ENCODE results near the gene RWDD2A.
"Not testable (repeated sequence)": the region's sequence is repeated elsewhere in the genome, so short reads cannot be mapped to it uniquely, and the experiment has no call there.

The RWDD2A gene

GRCh38 chr6:83176246-83176645 is 16.9 kb upstream of the RWDD2A start:
- no peak overlapping the region for H3K9ac ChIP-seq (ENCODE audit: low read length in 2 of 2)
- no peaks in the 10 kb centered on the region for H3K27me3 ChIP-seq (ENCODE audit: control insufficient read depth in 1 of 2, insufficient read depth in 2 of 2, low read length in 2 of 2)
- peak overlapping the region; percentile 26 for H3K27ac ChIP-seq (ENCODE audit: low read length)
- no peaks in the 10 kb centered on the region for H3K9me3 ChIP-seq (ENCODE audit: control insufficient read depth in 2 of 2, low read length in 2 of 2)
- H3K4me1 ChIP-seq (ENCODE audit: control insufficient read depth, insufficient read depth, low read length) = no peaks in the 10 kb centered on the region
- H3K36me3 ChIP-seq (ENCODE audit: control insufficient read depth in 2 of 2, insufficient read depth in 2 of 2, low read length in 2 of 2) = peaks cover 24 to 36% of the 10 kb centered on the region in 2 donors
- H3K4me3 ChIP-seq (ENCODE audit: low read length in 2 of 2) = peak overlapping the region in 1 of 2 donors; percentile 32

- H3K27ac ChIP-seq (ENCODE audit: low read length) = no peak overlapping the region
- peaks cover 11 to 35% of the 10 kb centered on the region in 2 donors for H3K36me3 ChIP-seq (ENCODE audit: control insufficient read depth in 2 of 2, insufficient read depth in 2 of 2, low read length in 2 of 2)
Measured at GRCh38 chr6:83180426-83180950, 12.7 kb upstream of the RWDD2A start.

DNA sequence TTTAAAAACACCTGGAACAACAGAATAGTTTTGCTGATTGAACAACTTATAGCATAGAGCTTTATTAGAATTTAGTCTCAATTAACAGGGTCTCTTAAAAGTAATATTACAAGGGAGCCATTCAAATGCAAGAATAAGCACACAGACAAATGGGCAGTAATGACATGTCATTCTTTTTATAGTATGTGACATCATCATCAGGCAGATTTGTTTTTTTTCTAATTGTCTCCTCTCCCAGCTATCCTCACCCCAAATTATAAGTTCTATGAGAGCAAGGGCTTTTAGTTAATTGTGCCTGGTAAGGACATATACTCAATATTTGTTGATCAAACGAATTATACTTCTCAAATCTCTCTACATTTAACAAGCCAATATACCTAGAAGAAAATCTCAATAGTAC is 11.0 kb upstream of the RWDD2A start:
- Histone ChIP-seq H3K4me1 (ENCODE audit: control insufficient read depth, insufficient read depth, low read length) (no peaks in the 10 kb centered on the region), H3K9me3 (ENCODE audit: control insufficient read depth in 2 of 2, low read length in 2 of 2) (no peaks in the 10 kb centered on the region), H3K36me3 (ENCODE audit: control insufficient read depth in 2 of 2, insufficient read depth in 2 of 2, low read length in 2 of 2) (peaks cover 16 to 40% of the 10 kb centered on the region in 2 donors), H3K9ac (ENCODE audit: low read length in 2 of 2) (no peak overlapping the region), H3K27me3 (ENCODE audit: control insufficient read depth in 1 of 2, insufficient read depth in 2 of 2, low read length in 2 of 2) (no peaks in the 10 kb centered on the region), H3K27ac (ENCODE audit: low read length) (no peak overlapping the region), H3K4me3 (ENCODE audit: low read length in 2 of 2) (no peak overlapping the region)

More at GRCh38 chr6:83180426-83180950, 12.7 kb upstream of the RWDD2A start:
- no peak overlapping the region for H3K9ac ChIP-seq (ENCODE audit: low read length in 2 of 2)
- no peaks in the 10 kb centered on the region for H3K27me3 ChIP-seq (ENCODE audit: control insufficient read depth in 1 of 2, insufficient read depth in 2 of 2, low read length in 2 of 2)
- H3K4me1 ChIP-seq (ENCODE audit: control insufficient read depth, insufficient read depth, low read length) = no peaks in the 10 kb centered on the region
- H3K4me3 ChIP-seq (ENCODE audit: low read length in 2 of 2) = no peak overlapping the region
- H3K9me3 ChIP-seq (ENCODE audit: control insufficient read depth in 2 of 2, low read length in 2 of 2) = no peaks in the 10 kb centered on the region

DNA sequence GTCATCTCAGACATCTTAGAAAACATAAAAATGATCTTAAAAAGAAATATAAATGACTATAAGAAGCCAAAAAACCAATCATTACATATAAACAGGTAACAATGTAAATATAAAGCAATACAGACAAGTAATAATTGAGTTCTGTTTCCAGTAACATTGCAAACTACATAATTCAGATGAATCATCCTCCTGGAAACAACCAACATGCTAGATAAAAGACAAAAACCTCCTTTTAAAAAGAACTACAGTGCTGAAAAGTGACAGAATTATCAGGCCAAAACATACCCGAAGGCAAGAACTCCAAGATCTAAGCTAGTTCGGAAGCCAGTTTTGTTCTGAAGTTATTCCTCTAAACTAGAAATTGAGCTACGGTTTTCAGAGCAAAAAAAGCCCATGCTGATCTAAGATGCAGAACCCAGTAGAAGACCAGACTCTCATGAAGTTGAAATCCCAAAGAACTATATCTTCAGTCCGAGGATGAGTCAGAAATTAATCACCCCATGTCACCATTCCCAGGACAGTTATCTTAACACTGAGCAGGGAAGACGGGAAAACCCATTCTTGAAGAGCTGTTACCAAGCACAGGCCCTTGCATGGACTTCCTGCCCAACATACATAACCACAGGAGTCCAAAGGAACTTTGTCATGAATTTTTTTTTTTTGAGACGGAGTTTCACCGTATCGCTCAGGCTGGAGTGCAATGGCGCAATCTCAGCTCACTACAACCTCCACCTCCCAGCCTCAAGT is 9.9 kb upstream of the RWDD2A start:
- Histone ChIP-seq H3K36me3 (ENCODE audit: control insufficient read depth in 2 of 2, insufficient read depth in 2 of 2, low read length in 2 of 2) (peaks cover 16 to 40% of the 10 kb centered on the region in 2 donors), H3K9ac (ENCODE audit: low read length in 2 of 2) (no peak overlapping the region), H3K27ac (ENCODE audit: low read length) (no peak overlapping the region), H3K4me1 (ENCODE audit: control insufficient read depth, insufficient read depth, low read length) (no peaks in the 10 kb centered on the region), H3K9me3 (ENCODE audit: control insufficient read depth in 2 of 2, low read length in 2 of 2) (no peaks in the 10 kb centered on the region), H3K27me3 (ENCODE audit: control insufficient read depth in 1 of 2, insufficient read depth in 2 of 2, low read length in 2 of 2) (no peaks in the 10 kb centered on the region), H3K4me3 (ENCODE audit: low read length in 2 of 2) (no peak overlapping the region)

GRCh38 chr6:83185096-83185495 is 8.1 kb upstream of the RWDD2A start:
- Histone ChIP-seq H3K36me3 (ENCODE audit: control insufficient read depth in 2 of 2, insufficient read depth in 2 of 2, low read length in 2 of 2) (peaks cover 13 to 41% of the 10 kb centered on the region in 2 donors), H3K27ac (ENCODE audit: low read length) (no peak overlapping the region)

GRCh38 chr6:83188501-83188900 is 4.7 kb upstream of the RWDD2A start:
- H3K4me3 ChIP-seq (ENCODE audit: low read length in 2 of 2) = no peak overlapping the region
- no peaks in the 10 kb centered on the region for H3K27me3 ChIP-seq (ENCODE audit: control insufficient read depth in 1 of 2, insufficient read depth in 2 of 2, low read length in 2 of 2)
- H3K9me3 ChIP-seq (ENCODE audit: control insufficient read depth in 2 of 2, low read length in 2 of 2) = no peaks in the 10 kb centered on the region
- peaks cover 9 to 21% of the 10 kb centered on the region in 2 donors for H3K36me3 ChIP-seq (ENCODE audit: control insufficient read depth in 2 of 2, insufficient read depth in 2 of 2, low read length in 2 of 2)
- H3K27ac ChIP-seq (ENCODE audit: low read length) = no peak overlapping the region
- no peaks in the 10 kb centered on the region for H3K4me1 ChIP-seq (ENCODE audit: control insufficient read depth, insufficient read depth, low read length)
- H3K9ac ChIP-seq (ENCODE audit: low read length in 2 of 2) = no peak overlapping the region

More at GRCh38 chr6:83185096-83185495, 8.1 kb upstream of the RWDD2A start:
- Histone ChIP-seq H3K27me3 (ENCODE audit: control insufficient read depth in 1 of 2, insufficient read depth in 2 of 2, low read length in 2 of 2) (no peaks in the 10 kb centered on the region), H3K9me3 (ENCODE audit: control insufficient read depth in 2 of 2, low read length in 2 of 2) (no peaks in the 10 kb centered on the region), H3K4me1 (ENCODE audit: control insufficient read depth, insufficient read depth, low read length) (no peaks in the 10 kb centered on the region), H3K4me3 (ENCODE audit: low read length in 2 of 2) (no peak overlapping the region), H3K9ac (ENCODE audit: low read length in 2 of 2) (no peak overlapping the region)

DNA sequence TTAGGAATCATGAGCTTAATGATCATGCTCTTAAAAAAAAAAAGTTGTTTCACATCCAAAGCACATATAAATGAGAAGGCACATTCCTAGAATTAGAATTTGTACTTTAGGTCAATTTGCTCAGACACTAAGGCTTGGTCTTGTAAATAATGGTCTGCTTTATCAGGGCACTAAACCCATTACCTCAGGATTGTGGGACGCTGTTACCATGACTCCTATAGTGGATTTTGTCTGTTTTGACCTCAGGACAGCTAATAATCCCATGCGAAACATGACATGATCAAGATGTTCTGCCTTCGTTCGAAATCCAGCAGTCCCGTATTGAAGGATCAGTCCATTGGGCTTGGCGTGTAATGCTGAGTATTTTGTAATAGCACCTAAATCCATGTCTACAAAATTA is 2.5 kb upstream of the RWDD2A start:
- H3K4me3 ChIP-seq (ENCODE audit: low read length in 2 of 2) = no peak overlapping the region

GRCh38 chr6:83191974-83192373 is 1.2 kb upstream of the RWDD2A start:
- Histone ChIP-seq H3K4me3 (ENCODE audit: low read length in 2 of 2) (peak overlapping the region; percentile 88 to 97), H3K36me3 (ENCODE audit: control insufficient read depth in 2 of 2, insufficient read depth in 2 of 2, low read length in 2 of 2) (peaks cover 7 to 10% of the 10 kb centered on the region in 2 donors)
- not testable (repeated sequence) for H3K9ac ChIP-seq (ENCODE audit: low read length in 2 of 2); H3K9me3 ChIP-seq (ENCODE audit: control insufficient read depth in 2 of 2, low read length in 2 of 2); H3K4me1 ChIP-seq (ENCODE audit: control insufficient read depth, insufficient read depth, low read length); H3K27me3 ChIP-seq (ENCODE audit: control insufficient read depth in 1 of 2, insufficient read depth in 2 of 2, low read length in 2 of 2); H3K27ac ChIP-seq (ENCODE audit: low read length)

More for the DNA sequence above, 2.5 kb upstream of the RWDD2A start:
- no peaks in the 10 kb centered on the region for H3K27me3 ChIP-seq (ENCODE audit: control insufficient read depth in 1 of 2, insufficient read depth in 2 of 2, low read length in 2 of 2)
- peaks cover 6 to 11% of the 10 kb centered on the region in 2 donors for H3K36me3 ChIP-seq (ENCODE audit: control insufficient read depth in 2 of 2, insufficient read depth in 2 of 2, low read length in 2 of 2)
- H3K27ac ChIP-seq (ENCODE audit: low read length) = no peak overlapping the region
- no peaks in the 10 kb centered on the region for H3K9me3 ChIP-seq (ENCODE audit: control insufficient read depth in 2 of 2, low read length in 2 of 2)
- peaks cover 4% of the 10 kb centered on the region for H3K4me1 ChIP-seq (ENCODE audit: control insufficient read depth, insufficient read depth, low read length)
- H3K9ac ChIP-seq (ENCODE audit: low read length in 2 of 2) = no peak overlapping the region

- Histone ChIP-seq H3K9me3 (ENCODE audit: control insufficient read depth in 2 of 2, low read length in 2 of 2) (no peaks in the 10 kb centered on the region), H3K4me1 (ENCODE audit: control insufficient read depth, insufficient read depth, low read length) (peaks cover 4% of the 10 kb centered on the region), H3K36me3 (ENCODE audit: control insufficient read depth in 2 of 2, insufficient read depth in 2 of 2, low read length in 2 of 2) (peaks cover 7 to 12% of the 10 kb centered on the region in 2 donors), H3K27ac (ENCODE audit: low read length) (peak overlapping the region; percentile 41), H3K9ac (ENCODE audit: low read length in 2 of 2) (peak overlapping the region; percentile 83 to 88), H3K4me3 (ENCODE audit: low read length in 2 of 2) (peak overlapping the region; percentile 88 to 97), H3K27me3 (ENCODE audit: control insufficient read depth in 1 of 2, insufficient read depth in 2 of 2, low read length in 2 of 2) (no peaks in the 10 kb centered on the region)
Measured at GRCh38 chr6:83192456-83192855, 701 bp upstream of the RWDD2A start.

GRCh38 chr6:83193747-83194566 is 800 bp downstream of the RWDD2A start:
- H3K27ac ChIP-seq (ENCODE audit: low read length) = peak overlapping the region; percentile 42
- peak overlapping the region; percentile 83 to 88 for H3K9ac ChIP-seq (ENCODE audit: low read length in 2 of 2)
- H3K36me3 ChIP-seq (ENCODE audit: control insufficient read depth in 2 of 2, insufficient read depth in 2 of 2, low read length in 2 of 2) = peaks cover 11 to 12% of the 10 kb centered on the region in 2 donors
- H3K4me1 ChIP-seq (ENCODE audit: control insufficient read depth, insufficient read depth, low read length) = peaks cover 4% of the 10 kb centered on the region
- H3K4me3 ChIP-seq (ENCODE audit: low read length in 2 of 2) = peak overlapping the region; percentile 88 to 97
- H3K27me3 ChIP-seq (ENCODE audit: control insufficient read depth in 1 of 2, insufficient read depth in 2 of 2, low read length in 2 of 2) = no peaks in the 10 kb centered on the region
- H3K9me3 ChIP-seq (ENCODE audit: control insufficient read depth in 2 of 2, low read length in 2 of 2) = no peaks in the 10 kb centered on the region
